ENCODE results near the gene EPN3. TPM values are rescaled to one million over a fixed set of nuclear protein-coding genes. Genes with fewer than 3 reads are reported as not detected.

Gene EPN3
- total RNA-seq, 4 donors from 2014 or later: 3.0 to 17.3 (median 13.0) TPM

DNA sequence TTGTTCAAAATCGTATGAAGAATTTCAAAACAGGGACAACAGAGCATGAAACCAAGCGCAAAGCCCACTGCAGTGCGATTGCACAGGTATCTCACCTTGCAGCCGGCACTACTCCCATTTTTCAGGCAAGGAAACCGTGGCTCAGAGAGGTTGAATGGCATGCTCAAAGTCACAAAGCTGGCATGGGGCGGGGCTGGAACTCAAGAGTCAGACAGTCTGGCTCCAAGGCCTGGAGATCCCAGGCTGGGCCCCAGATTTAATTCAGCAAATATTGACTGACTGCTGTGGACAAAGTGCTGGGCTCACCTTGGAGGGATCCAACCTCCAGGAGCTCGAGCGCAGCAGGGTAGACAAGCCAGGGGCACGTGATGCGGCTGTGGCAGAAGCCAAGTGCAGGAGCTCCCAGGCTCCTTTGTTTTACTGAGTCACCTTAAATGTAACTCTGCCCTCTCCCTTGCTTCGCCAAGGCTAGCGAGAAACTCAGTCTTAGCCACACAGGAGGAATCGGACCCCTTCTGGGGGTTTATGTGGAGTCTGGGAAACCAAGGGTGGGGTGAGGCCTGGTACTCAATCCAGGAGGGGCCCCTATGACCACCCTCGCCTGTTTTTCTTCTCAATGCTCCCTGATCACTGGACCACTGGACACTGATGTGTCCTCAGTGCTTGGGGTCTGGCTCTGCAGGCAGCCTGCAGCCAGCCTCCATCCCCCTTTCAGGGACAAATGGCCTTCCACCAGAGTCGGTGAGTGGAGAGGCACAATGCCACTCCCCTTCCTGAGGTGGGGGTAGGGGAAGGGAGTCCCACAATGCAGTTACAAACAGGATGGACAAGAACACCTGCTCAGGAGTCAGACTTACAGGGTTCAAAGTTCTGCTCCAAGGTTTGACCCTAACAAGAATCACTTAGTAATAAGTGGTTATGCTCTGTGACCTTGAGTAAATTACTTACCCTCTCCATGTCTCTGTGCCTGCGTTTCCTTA is 10.6 kb downstream of the EPN3 start:
- H3K36me3 ChIP-seq: no peaks in the 10 kb centered on the region
- DNase-seq: peak in 2 of 3 donors; percentile 82 to 83
- no peaks in the 10 kb centered on the region for H3K27me3 ChIP-seq
- peak overlapping the region in 2 of 4 donors; percentile 58 to 70 for H3K4me3 ChIP-seq
- H3K4me1 ChIP-seq: peaks cover 5 to 62% (median 10%) of the 10 kb centered on the region in 4 donors
- peak overlapping the region in 3 of 4 donors; percentile 76 to 95 (median 85) for H3K27ac ChIP-seq
- TF ChIP-seq POLR2A (IDR thresholded peaks at IDR 0.05): no peak
- TF ChIP-seq, protein P1, sequence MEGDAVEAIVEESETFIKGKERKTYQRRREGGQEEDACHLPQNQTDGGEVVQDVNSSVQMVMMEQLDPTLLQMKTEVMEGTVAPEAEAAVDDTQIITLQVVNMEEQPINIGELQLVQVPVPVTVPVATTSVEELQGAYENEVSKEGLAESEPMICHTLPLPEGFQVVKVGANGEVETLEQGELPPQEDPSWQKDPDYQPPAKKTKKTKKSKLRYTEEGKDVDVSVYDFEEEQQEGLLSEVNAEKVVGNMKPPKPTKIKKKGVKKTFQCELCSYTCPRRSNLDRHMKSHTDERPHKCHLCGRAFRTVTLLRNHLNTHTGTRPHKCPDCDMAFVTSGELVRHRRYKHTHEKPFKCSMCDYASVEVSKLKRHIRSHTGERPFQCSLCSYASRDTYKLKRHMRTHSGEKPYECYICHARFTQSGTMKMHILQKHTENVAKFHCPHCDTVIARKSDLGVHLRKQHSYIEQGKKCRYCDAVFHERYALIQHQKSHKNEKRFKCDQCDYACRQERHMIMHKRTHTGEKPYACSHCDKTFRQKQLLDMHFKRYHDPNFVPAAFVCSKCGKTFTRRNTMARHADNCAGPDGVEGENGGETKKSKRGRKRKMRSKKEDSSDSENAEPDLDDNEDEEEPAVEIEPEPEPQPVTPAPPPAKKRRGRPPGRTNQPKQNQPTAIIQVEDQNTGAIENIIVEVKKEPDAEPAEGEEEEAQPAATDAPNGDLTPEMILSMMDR (IDR thresholded peaks at IDR 0.05): no peak
- no peaks in the 10 kb centered on the region for H3K9me3 ChIP-seq

DNA sequence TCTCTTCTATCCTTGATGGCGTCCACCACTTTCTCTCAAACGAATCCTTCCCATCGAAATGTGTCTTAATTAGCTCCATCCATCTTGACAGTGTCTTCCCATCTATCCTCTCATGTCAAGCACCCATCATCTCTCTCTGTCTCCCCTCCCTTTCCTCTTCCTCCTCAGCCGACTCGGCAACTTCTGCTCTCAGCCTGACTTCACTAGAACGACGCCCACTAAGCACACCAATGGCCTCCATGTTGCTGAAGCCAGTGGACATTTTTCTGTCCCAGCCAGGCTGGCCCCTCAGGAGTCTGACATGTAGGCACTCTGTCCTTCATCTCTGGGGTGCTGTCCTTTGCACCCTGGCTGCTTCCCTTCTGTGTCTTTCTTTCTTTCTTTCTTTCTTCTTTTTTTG is 12.0 kb downstream of the EPN3 start:
- DNase-seq: no peak
- H3K9me3 ChIP-seq: no peaks in the 10 kb centered on the region
- TF ChIP-seq POLR2A (IDR thresholded peaks at IDR 0.05): no peak
- TF ChIP-seq, protein P1 (IDR thresholded peaks at IDR 0.05): no peak
- no peak overlapping the region for H3K27ac ChIP-seq
- no peaks in the 10 kb centered on the region for H3K27me3 ChIP-seq
- H3K4me3 ChIP-seq: no peak overlapping the region
- H3K4me1 ChIP-seq: peaks cover 5 to 49% (median 10%) of the 10 kb centered on the region in 4 donors
- H3K36me3 ChIP-seq: peaks cover 0 to 3% (median 0%) of the 10 kb centered on the region in 3 donors

DNA sequence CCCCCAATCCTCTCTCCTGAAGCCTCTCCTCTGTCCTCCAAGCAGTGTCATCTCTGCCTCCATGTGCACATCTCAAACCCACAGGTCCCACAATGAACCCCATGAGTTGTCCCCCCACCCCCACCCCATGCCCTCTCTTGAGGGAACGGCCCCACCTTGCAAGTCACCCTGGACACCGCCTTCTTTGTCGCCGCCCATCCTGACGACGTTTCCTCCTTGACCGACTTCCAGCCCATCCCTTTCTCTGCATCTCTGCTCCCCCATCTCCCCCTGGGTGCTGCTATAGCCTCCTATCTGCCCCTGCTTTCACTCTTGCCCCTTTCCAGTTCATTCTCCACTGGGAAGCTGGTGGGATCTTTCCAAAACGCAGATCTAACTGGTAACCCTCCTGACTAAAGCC is 12.8 kb downstream of the EPN3 start:
- DNase-seq: no peak

DNA sequence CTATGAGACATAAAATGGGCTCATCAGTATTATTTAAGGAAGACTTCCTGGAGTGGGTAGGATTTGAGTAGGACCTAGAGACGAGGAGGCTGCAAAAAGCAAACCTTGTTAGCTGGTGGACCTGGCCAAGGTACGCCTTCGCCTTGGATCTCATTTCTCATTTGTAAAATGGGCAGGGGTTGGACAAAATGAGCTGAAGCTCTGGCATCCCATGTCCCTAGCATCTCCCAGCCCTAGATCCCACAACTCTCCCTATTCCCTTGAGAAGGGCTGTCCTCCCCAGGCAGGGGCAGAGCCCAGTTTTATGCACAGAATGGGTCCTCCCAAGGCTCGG is 14.1 kb downstream of the EPN3 start:
- no peak for TF ChIP-seq POLR2A (IDR thresholded peaks at IDR 0.05)
- TF ChIP-seq, protein P1 (IDR thresholded peaks at IDR 0.05): no peak
- DNase-seq: no peak
- Histone ChIP-seq H3K4me3 (peak overlapping the region; percentile 56 to 78 (median 71)), H3K27me3 (no peaks in the 10 kb centered on the region), H3K36me3 (peaks cover 0 to 12% (median 0%) of the 10 kb centered on the region in 3 donors), H3K9me3 (no peaks in the 10 kb centered on the region), H3K4me1 (peaks cover 5 to 30% (median 8%) of the 10 kb centered on the region in 4 donors), H3K27ac (peak overlapping the region; percentile 78 to 90 (median 81))

More for the DNA sequence above, 12.8 kb downstream of the EPN3 start:
- Histone ChIP-seq H3K27ac (no peak overlapping the region), H3K4me3 (no peak overlapping the region), H3K9me3 (no peaks in the 10 kb centered on the region), H3K4me1 (peaks cover 5 to 44% (median 10%) of the 10 kb centered on the region in 4 donors), H3K27me3 (no peaks in the 10 kb centered on the region), H3K36me3 (peaks cover 0 to 9% (median 0%) of the 10 kb centered on the region in 3 donors)
- TF ChIP-seq, protein P1 (IDR thresholded peaks at IDR 0.05): no peak
- no peak for TF ChIP-seq POLR2A (IDR thresholded peaks at IDR 0.05)

DNA sequence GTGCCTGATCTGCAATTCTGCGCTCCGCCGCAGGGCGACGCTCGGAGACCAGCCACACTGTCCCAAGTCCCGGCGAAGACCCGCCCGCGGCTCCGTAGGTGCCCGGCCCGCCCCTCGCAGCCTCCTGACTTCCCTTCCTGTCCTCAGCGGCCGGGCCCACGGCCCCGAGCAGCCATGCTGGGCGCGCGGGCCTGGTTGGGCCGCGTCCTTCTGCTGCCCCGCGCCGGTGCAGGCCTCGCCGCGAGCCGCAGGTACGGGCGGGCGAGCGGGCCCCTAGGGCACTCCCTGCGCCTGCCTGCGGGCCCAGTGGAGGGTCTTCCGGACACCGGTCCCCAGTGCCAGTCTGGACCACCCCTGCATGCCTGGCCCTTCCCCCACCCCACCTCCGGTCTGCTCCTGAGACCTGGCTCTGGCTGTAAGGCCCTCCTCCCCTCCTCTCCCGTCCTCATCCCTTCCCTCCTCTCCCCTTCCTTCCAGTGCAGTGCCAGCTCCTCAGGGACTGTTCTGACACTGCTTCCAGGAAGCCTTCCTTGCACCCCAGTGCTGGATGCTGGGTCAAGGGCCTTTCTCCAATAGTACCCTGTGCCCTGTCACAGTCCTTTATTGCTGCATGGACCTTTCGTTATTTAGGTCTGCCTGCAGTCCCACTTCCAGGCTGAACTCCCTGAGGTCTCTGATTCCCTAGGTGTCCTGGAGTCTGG is 14.7 kb downstream of the EPN3 start, which contains the start of gene SPATA20:
Gene SPATA20, plus strand, starts transcription at position 140 of the 701 bp plus-strand sequence. Its CDS starts 35 bp downstream, at position 175.
- Histone ChIP-seq H3K4me3 (peak within 1 kb of the TSS; percentile 56 to 78 (median 71)), H3K36me3 (peaks cover 0 to 16% (median 0%) of the 10 kb centered on the region in 3 donors), H3K4me1 (peaks cover 5 to 28% (median 8%) of the 10 kb centered on the region in 4 donors), H3K9me3 (no peaks in the 10 kb centered on the region), H3K27ac (peak within 1 kb of the TSS; percentile 78 to 90 (median 81)), H3K27me3 (no peaks in the 10 kb centered on the region)
- TF ChIP-seq, protein P1 (IDR thresholded peaks at IDR 0.05): peak; percentile 95 to 99 (median 98)
- TF ChIP-seq POLR2A (IDR thresholded peaks at IDR 0.05): peak; percentile 79 to 89
- peak; percentile 93 to 97 (median 94) for DNase-seq
